ENCODE data around the gene LRRK2.
"Not testable (repeated sequence)": the region's sequence is repeated elsewhere in the genome, so short reads cannot be mapped to it uniquely, and the experiment has no call there.

LRRK2 gene

DNA sequence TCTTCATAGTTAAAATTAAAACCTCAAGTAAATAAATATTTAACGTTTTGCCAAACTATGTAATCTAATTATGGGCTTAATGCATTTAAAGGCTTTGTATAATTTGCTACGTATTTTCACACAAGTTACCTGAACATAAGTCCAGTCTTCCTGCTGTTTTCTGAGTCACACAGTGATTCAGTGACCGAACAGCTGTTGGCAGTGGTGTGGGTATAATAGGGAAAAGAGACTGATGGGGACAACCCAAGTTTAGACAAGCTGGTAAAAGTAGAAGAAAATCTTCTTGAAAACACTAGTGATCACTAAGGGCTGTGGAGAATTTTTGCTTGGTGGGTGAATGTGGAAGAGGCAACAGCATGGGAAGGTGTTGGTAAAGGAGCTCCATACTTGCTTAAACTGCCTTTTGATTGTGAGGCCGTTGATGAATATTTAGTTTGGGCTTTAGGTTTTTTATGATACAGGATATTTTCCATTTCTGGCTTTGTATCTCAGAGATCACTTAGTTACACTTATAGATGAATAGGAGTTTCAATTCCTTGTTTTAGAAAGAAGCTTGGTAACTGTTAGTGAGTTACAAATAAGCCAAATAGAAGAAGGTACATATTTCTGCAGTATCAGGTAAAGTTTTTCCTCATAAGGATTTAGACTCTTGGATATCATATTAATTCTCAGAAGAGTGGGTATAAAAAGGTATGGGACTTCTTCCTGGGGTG lies 23.9 kb downstream of the LRRK2 start:
- FAIRE-seq: no peak

DNA sequence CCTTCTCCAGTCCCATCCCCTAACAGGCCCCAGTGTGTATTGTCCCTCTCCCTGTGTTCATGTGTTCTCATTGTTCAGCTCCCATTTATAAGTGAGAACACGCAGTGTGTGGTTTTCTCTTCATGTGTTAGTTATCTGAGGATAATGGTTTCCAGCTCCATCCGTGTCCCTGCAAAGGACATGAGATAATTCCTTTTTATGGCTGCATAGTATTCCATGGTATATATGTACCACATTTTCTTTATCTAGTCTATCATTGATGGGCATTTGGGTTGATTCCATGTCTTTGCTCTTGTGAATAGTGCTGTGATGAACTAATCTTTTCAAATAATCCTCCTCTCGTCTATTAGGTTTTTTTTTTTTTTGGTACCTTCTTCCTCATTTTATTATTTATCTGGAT lies 25.9 kb downstream of the LRRK2 start:
- FAIRE-seq: not testable (repeated sequence)

GRCh38 chr12:40253936-40254335 lies 29.1 kb downstream of the LRRK2 start:
- FAIRE-seq: no peak

DNA sequence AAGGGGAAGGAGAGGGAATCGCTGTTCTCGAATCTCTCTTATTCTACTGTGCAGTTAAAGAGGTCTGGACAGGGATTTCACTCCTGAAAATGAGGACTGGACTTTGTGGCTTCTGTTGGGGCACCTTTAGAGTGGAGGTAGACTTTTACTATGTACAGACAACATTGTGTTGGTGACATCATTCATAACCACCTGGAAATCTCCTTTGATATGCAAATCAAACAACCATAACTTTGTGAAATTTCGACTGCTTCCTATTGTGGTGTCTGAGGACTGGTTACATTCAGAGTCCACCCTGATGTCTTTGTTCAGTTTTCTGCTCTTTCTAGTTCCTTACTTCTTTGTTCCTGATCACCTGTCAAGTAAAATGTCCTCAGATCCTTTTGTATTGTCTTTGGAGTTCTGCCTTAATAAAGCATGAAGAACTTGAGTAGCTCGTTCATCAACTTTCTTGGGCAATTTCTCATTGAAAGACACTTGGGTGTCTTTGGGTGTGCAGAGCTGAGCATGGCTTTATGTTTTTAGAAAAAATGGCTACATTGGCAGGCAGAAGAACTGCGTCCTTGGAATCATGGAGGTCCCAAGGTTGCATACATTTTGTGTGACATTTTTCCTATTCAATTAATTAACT lies 29.8 kb downstream of the LRRK2 start:
- no peak for FAIRE-seq

DNA sequence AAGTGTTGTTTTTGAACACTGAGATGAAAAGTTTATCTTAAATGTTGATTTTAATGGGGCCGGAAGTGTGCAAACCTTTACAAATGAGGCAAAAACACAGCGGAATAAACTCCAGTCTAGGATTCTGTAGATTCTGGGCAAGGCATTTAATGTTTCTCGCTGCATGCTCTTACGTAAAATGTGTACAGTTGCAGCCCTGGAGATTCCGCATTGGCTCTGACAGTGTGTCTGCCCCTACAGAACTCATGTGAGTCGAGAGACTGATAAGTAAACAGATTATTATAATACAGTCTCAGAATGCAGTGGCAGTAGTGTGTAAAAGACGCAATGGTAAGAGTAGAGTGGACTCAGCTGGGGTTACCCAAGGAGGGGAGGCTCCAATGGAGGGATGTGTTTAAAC lies 33.6 kb downstream of the LRRK2 start:
- FAIRE-seq: no peak

GRCh38 chr12:40261937-40262336 lies 37.1 kb downstream of the LRRK2 start:
- FAIRE-seq: no peak

GRCh38 chr12:40262657-40263056 lies 37.9 kb downstream of the LRRK2 start:
- no peak for FAIRE-seq

DNA sequence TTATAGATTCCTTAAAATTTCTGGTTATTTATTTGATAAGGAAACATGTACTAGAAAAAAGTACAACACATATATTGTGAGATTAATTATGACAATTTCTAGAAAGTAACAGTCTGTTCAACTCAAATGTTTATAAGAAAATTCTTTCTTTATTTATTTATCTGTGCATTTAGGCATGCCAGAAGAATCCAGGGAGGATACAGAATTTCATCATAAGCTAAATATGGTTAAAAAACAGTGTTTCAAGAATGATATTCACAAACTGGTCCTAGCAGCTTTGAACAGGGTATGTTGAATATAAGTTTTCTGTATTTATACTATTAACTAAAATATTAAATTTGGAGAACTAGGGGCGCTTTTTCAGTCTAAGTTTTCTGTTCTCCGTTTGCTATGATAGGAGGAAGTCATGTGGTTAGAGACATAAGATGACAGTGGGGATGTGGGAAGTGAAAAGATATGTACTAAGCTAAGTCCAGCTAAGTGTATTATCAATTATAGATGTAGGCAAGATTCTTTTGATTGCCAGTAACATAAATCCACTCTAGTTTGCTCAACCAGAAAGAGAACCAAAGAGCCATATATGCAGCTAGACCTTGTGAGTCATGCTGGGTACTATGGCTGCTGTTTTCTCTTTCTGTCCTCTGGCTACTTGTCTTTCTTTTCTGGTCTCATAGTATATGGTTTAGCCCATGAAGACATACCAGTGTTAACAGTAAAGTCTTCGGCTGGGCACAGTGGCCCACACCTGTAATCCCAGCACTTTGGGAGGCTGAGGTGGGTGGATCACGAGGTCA lies 39.0 kb downstream of the LRRK2 start:
- FAIRE-seq: no peak

GRCh38 chr12:40271981-40272664 lies 47.3 kb downstream of the LRRK2 start:
- no peak for FAIRE-seq

DNA sequence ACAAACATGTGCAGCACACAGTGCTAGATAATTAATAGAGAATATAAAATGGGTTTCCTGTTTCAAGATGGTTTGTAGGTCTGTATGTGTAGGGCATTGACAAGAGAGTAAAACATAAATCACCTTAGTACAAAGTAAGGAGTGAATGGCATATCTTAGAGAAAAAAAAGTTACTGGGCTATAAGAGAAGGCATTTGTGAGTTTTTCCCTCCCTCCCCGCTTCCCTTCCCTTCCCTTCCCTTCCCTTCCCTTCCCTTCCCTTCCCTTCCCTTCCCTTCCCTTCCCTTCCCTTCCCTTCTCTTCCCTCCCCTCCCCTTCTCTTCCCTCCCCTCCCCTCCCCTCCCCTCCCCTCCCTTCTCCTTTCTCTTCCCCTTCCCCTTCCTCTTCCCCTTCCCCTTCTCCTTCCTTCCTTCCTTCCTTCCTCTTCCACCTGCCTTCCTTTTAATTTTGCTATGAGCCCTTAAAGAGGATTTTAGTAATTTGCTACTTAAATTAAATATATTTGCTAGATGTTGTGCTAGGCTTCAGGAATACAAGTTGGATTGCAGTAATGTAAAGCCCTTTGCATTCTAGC lies 57.1 kb downstream of the LRRK2 start:
- FAIRE-seq: no peak

DNA sequence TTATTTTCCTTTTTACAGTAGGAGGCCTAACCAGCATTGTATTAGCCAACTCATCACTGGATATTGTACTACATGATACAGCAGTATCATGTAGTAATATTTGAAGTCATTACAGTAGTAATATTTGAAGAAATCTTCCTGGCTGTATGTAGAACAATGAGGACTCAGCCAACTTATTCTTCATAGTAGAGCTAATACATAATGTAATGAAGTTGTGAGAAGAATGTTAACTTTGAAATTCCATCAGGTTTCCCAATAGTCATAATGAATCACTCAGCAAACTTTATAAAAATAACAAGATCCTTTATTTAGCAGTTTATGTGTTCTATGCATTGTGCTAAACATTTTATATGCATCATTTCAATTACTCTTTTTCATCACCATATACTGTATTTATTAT lies 61.8 kb downstream of the LRRK2 start:
- no peak for FAIRE-seq

GRCh38 chr12:40287369-40287975 lies 62.7 kb downstream of the LRRK2 start:
- no peak for FAIRE-seq

DNA sequence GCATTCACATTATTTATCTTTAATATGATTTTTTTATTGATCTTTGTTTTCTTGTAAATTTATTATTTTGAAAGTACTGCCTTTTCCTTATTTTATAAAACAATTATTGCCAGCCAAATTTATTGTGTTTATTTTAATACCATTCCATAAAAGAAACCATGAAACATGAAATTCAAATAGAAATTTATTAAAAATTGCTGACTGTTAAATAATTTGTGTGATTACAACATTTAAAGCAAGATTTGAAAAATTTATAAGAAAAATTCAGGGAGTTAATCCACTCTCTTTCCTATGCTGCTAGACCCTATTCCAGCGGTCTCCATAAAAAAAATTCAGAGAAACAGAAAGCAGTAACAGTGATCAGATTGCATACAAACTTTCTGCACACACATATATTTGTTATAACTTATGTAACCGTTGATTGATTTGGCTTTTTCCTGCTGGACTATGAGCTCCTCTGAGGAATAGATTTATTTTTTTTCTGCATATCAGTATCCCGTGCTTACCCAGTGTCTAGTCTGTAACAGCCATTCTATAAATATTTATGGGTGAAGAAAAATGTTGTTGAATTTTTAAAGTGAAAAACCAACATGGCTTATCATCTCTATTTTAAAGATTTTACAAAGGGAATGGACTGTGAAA lies 68.1 kb downstream of the LRRK2 start:
- FAIRE-seq: no peak

DNA sequence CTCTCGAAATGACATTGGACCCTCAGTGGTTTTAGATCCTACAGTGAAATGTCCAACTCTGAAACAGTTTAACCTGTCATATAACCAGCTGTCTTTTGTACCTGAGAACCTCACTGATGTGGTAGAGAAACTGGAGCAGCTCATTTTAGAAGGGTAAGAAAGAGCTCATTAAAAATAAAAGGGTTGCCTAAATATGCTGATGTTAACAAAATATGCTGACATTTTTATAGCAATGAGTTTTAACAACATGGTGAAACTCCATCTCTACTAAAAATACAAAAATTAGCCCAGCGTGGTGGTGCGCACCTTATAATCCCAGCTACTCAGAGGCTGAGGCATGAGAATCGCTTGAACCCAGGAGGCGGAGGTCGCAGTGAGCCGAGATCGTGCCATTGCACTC lies 73.5 kb downstream of the LRRK2 start:
- no peak for FAIRE-seq

DNA sequence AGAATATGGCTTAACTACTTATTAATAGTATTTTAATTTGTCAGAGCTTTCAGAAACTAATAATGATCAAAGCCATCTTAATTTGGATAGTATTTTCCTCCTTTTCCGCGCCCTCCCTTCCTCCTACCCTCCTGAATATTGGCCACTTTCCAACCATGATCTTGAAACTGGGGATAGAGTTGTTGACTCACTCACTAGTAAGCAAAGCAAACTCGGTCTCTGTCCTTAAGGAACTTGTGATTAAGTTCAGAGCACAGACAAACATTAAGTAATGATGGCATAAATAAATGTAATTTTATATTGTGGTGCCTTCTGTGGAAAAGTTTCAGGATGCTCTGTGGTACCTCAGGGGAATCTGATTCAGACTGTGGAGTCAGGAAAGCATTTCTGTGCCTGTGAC lies 75.7 kb downstream of the LRRK2 start:
- no peak for FAIRE-seq

DNA sequence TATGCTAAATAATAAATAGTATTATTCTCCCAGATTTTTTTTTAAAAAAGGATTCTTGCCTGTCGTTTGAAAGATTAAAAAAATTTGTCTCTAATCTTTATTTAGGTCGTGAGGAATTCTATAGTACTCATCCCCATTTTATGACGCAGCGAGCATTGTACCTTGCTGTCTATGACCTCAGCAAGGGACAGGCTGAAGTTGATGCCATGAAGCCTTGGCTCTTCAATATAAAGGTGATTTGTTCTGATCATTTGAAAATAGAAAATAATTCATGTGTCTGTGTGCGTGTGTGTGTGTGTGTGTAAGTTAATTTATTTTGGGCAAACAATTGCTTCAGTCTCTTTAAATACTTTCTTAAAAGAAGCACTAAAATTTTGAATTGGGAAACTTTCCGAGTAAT lies 84.2 kb downstream of the LRRK2 start:
- no peak for FAIRE-seq

DNA sequence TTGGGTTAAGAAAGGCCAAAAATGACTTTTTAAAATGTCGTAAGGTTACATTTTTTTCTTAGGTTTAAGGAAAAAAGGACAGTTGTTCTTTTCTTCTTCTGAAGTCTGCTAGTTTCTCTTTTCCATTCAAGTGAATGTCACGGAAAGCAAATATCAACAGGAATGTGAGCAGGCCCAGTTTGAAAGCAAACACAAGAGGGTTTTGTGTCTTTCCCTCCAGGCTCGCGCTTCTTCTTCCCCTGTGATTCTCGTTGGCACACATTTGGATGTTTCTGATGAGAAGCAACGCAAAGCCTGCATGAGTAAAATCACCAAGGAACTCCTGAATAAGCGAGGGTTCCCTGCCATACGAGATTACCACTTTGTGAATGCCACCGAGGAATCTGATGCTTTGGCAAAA lies 85.4 kb downstream of the LRRK2 start:
- FAIRE-seq: no peak

- no peak for FAIRE-seq
Observed at GRCh38 chr12:40312196-40312595, 87.4 kb downstream of the LRRK2 start.

DNA sequence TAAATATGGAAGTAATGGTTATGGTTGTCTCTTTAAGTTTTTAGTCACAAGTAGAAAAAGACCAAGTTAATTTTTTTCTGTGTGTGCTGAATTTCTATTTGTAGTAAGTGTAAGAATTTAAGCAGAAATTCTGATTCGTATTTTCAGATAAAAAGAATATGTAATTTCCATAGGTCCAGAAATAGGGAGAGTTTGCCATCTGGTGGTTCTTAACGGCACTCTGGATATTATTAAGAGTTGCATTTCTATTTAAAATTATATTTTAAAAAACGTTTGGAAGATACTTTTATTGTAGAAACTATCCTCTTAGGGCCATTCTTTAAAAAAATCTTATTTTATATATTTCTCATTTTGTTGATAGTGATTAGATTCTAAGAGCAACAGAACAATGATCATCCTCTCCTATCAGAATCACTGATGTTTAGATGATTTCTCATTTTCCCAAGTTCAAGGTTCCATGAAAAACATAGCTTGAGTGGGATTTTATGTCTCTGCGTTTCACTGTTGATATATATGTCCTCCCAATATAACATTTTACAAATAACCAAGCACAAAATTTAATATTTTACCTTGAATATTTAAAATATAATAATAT lies 88.3 kb downstream of the LRRK2 start:
- FAIRE-seq: no peak

- FAIRE-seq: no peak
Observed at GRCh38 chr12:40313928-40314327, 89.1 kb downstream of the LRRK2 start.

DNA sequence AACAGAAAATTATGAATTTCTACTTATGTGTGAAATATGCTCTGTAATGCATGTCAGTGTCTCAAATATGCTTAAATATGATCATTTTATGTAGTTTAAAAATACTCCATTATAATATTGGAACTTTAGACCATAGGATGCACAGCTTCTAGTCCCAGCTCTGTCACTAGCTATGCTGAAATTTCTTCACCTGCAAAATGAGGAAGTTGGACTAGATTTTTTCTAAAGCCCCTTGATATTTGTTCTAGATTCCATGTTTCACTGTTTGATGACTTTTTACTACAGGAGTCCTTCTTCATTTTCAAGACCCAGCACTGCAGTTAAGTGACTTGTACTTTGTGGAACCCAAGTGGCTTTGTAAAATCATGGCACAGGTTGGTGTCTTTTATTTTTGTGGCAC lies 90.1 kb downstream of the LRRK2 start:
- FAIRE-seq: no peak

GRCh38 chr12:40315375-40315774 lies 90.6 kb downstream of the LRRK2 start:
- FAIRE-seq: no peak

Measured in colon (tissue), 2 donors.